G401 (cell line): Measurements from ENCODE around the gene FOXP1. TPM values are rescaled to one million over a fixed set of nuclear protein-coding genes. Genes with fewer than 3 reads are reported as not detected.

Source experiments
- DNase-seq: peaks from one replicate; pipeline ENCODE4 v3.0.0-alpha.2; 2015; ENCODE audit warnings: low spot score
- in situ Hi-C: cut with HindIII; loops from 2 replicates; pipeline ENCODE4 v1.10.0; 2016; ENCODE audit warnings: low sequenced_read_pairs, mixed read lengths
- total RNA-seq: library from RNA; depleted of rRNA; stranded (reverse); fragments of >200 nt; shearing (Covaris generic); gene quantifications from 2 replicates; pipeline ENCODE4 v1.2.3, GENCODE V29; 2014

FOXP1 gene
- total RNA-seq, 1 experiment from 2014 or later: 9.7 TPM

- DNase-seq: no peak
- in situ Hi-C loops: no loop called here
Observed at GRCh38 chr3:71400986-71401451, 182.5 kb downstream of the FOXP1 start.

DNA sequence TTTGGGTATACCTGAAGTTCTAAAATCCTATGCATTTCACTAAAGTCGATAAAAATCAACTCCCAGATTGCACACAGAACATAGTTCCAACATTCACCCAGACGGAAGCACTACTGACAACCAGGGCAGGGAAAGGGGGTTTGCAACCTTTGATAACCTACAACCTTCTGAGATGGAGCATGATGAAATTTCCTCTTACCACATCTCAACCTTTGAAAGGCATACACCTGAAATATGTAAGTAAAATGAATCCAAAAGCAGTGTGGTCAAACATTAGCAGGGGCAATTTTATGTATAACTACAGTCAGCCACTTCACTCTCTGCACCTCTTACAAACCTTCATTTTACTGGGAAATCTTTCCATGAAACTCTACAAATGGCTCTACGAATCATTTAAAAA is 184.1 kb downstream of the FOXP1 start:
- DNase-seq: no peak
- in situ Hi-C loops: no loop called here

DNA sequence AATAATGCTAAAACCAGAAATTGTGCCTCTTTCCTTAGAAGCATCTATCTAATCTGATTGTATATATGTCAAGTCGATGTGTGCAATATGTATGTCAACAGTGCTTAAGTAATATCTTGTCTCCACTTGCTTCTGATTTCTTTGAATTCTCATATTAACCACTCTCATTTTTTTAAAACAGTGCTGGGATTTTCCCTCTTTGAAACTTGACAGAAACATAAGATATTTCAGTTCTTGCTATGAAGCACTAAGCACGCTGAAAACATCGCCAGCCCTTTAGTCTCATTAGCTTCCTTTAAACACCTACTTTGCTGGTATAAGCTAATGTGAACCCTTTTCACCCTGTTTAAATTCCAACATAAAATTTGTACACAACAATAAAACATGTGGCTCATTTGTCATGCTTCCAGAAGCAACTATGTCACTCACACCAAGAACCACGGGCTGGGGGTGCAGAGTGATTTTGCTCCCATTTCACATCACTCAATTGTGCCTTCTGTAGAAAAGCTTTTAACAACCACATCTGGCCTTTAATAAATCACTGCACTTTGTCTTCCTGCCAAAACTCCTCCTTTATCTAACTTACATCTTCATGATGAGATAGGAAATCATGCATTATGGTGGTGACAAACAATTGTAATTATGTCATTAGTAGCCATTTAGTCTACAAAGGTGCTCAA is 185.2 kb downstream of the FOXP1 start:
- in situ Hi-C loops: no loop called here
- DNase-seq: no peak

DNA sequence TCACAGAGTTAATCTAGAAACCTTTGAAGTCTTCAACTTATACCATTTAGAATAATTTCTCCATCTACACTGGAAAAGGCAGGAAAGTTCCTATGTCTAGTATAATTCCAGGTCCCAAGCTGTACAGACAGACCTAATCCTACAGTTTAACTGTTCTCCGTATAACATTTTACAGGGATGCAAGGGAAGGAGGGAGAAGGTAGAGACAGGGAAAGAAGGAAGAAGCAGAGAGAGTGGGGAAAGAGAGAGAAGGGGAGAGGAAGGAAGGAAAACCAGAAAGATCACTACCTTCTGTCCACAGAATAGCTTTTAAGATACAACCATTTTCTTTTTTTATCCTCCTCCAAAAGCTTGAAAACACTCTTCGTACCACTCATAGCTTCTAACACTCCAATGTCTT is 185.8 kb downstream of the FOXP1 start:
- in situ Hi-C loops: no loop called here
- DNase-seq: no peak

GRCh38 chr3:71397046-71397445 is 186.5 kb downstream of the FOXP1 start:
- DNase-seq: no peak
- in situ Hi-C loops: no loop called here

- no peak for DNase-seq
- in situ Hi-C loops: no loop called here
Observed at GRCh38 chr3:71395927-71396695, 187.4 kb downstream of the FOXP1 start.

- DNase-seq: no peak
- in situ Hi-C loops: no loop called here
Observed at GRCh38 chr3:71395470-71395869, 188.1 kb downstream of the FOXP1 start.

GRCh38 chr3:71393745-71394144 is 189.8 kb downstream of the FOXP1 start:
- in situ Hi-C loops: no loop called here
- DNase-seq: no peak

- no peak for DNase-seq
- in situ Hi-C loops: no loop called here
Observed at GRCh38 chr3:71393093-71393492, 190.4 kb downstream of the FOXP1 start.

GRCh38 chr3:71392251-71392650 is 191.3 kb downstream of the FOXP1 start:
- no peak for DNase-seq
- in situ Hi-C loops: no loop called here

- in situ Hi-C loops: no loop called here
- no peak for DNase-seq
Observed at GRCh38 chr3:71391361-71391760, 192.2 kb downstream of the FOXP1 start.

GRCh38 chr3:71389911-71390573 is 193.5 kb downstream of the FOXP1 start:
- in situ Hi-C loops: no loop called here
- DNase-seq: no peak

DNA sequence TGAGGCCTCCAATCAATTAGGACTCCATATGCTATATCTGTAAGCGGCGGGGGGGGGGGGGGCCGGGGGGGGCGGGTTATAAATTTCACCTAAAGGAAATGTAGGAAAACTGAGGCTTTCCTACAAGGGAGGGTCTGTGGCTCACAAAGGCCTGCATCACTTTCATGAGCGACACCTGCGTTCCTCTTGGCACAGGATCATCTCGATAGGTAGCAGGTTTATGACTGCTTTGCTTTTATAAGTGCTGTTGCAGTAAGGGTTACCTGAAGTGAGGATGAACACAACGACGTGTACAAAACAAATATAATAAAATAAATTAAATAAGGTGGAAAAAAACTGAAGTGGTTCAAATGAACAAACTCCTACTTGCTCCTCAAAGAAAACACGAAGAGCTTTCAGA is 194.3 kb downstream of the FOXP1 start:
- in situ Hi-C loops: no loop called here
- DNase-seq: no peak

DNA sequence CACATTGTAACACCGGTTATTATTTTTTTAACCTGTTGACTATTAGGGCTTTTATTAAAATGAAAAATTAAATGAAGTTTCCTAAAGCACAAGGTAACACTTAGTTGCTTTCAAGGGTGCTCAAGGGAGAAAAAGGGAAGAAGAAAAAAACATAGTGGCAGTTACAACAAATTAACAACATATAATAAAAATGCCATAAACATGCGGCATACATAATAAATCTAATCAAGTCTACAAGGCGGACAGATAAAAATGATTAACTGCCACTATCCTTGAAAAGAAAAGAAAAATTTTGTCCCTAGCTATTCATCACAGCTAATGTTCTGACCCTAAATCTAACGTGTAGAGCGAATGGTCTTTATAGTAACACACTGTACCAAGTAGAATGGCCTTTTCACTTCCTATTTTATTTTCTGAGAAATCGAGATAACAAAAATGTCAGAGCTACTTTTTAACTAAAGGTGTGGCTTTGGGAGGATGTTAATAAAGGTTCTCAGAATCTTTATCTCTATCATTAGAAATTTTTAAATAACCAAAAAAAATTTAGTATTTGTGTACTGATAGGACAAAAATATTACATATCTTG is 194.9 kb downstream of the FOXP1 start:
- DNase-seq: no peak
- in situ Hi-C loops: no loop called here

DNA sequence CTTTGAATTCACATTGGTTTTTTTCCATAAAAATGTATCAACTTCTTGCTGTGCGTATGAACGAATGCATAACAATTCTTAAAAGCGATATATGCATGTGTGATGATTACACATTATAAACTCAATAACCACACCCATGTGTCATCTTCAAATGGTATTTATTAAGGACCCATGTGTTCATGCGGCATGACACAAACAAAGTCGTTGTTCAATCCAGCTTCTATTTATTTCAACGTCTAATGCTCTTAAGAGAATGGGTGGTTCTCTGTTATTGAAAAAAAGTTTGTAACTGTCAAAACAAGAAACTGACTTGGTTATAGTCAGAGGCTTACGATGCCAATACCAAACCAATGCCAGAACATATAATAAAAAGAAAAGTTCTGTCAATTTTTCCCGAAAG is 195.9 kb downstream of the FOXP1 start:
- in situ Hi-C loops: no loop called here
- no peak for DNase-seq

- DNase-seq: no peak
- in situ Hi-C loops: no loop called here
Observed at GRCh38 chr3:71384837-71385716, 198.5 kb downstream of the FOXP1 start.

DNA sequence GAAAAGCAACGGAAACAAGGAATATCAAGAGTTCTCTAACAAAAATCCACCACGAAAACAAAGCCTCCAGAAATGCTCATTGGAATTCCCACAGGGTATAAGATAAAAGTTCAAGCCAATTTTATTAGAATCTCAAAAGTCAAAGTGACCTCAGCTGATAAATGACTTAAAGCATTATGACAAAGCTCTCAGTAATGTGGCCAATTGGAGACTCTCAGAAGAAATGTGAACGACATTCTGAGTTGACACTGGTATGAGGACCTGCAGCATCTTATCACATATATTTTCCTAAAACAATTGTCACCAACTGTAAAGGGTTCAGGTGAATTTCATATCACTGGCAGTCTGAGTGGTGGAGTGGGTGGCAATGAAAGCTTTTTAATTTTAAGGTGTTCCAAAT is 199.1 kb downstream of the FOXP1 start:
- in situ Hi-C loops: no loop called here
- no peak for DNase-seq

DNA sequence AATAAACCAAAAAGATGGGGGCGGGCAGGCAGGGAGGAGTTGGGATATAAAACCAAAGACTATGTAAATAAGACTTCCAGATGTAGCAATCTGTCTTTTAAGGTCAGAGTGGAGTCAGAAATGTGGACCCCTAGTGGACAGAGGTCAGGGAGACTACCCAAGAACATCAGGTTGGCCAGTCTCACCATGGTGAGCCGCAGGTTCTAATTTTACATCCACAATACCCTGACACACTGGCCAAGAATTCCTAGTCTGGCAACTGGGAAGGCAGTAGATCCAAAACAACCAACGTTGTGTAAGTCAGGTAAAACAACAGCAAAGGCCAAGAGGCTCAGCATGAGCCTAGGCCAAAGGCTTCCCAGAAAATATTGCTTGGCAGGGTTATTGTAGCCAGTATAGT is 203.4 kb downstream of the FOXP1 start:
- in situ Hi-C loops: no loop called here
- DNase-seq: peak; percentile 9

- in situ Hi-C loops: no loop called here
Observed at GRCh38 chr3:71378509-71378908, 205.0 kb downstream of the FOXP1 start.

More at GRCh38 chr3:71378509-71378908, 205.0 kb downstream of the FOXP1 start:
- DNase-seq: no peak
